Activated T-cell treated with anti-CD3 and anti-CD28 coated beads for 4 hours (primary cell): Measurements from ENCODE around the gene SND1.

Experiments used
- DNase-seq: peaks from one replicate; pipeline ENCODE4 v3.0.0-alpha.2; 2020

SND1 gene

GRCh38 chr7:127913686-127914085, 261.7 kb downstream of the SND1 start:
- no peak for DNase-seq

GRCh38 chr7:127914693-127915092, 262.7 kb downstream of the SND1 start:
- DNase-seq, result no peak

- DNase-seq, result no peak
Observed at GRCh38 chr7:127916735-127917134, 264.7 kb downstream of the SND1 start.

- no peak for DNase-seq
Observed at GRCh38 chr7:127918130-127918529, 266.1 kb downstream of the SND1 start.

- DNase-seq, result no peak
Observed at GRCh38 chr7:127920787-127921438, 268.9 kb downstream of the SND1 start.

- DNase-seq, result no peak
Observed at GRCh38 chr7:127922656-127923055, 270.7 kb downstream of the SND1 start.

GRCh38 chr7:127924874-127925273, 272.9 kb downstream of the SND1 start:
- DNase-seq, result no peak

GRCh38 chr7:127927348-127927696, 275.3 kb downstream of the SND1 start:
- DNase-seq, result no peak

- no peak for DNase-seq
Observed at GRCh38 chr7:127928222-127928621, 276.2 kb downstream of the SND1 start.

- DNase-seq, result no peak
Observed at GRCh38 chr7:127928852-127929251, 276.9 kb downstream of the SND1 start.

GRCh38 chr7:127930341-127931328, 278.6 kb downstream of the SND1 start:
- no peak for DNase-seq

- no peak for DNase-seq
Observed at GRCh38 chr7:127932076-127932475, 280.1 kb downstream of the SND1 start.

GRCh38 chr7:127932496-127932895, 280.5 kb downstream of the SND1 start:
- no peak for DNase-seq

GRCh38 chr7:127933146-127933545, 281.2 kb downstream of the SND1 start:
- DNase-seq, result no peak

GRCh38 chr7:127934711-127935110, 282.7 kb downstream of the SND1 start:
- DNase-seq, result no peak

- no peak for DNase-seq
Observed at GRCh38 chr7:127935847-127936376, 283.9 kb downstream of the SND1 start.

GRCh38 chr7:127937066-127937680, 285.2 kb downstream of the SND1 start:
- DNase-seq, result no peak

GRCh38 chr7:127938588-127938987, 286.6 kb downstream of the SND1 start:
- no peak for DNase-seq

- no peak for DNase-seq
Observed at GRCh38 chr7:127940381-127941160, 288.6 kb downstream of the SND1 start.

GRCh38 chr7:127941476-127942210, 289.6 kb downstream of the SND1 start:
- no peak for DNase-seq

GRCh38 chr7:127943541-127944521, 291.8 kb downstream of the SND1 start:
- no peak for DNase-seq
